ENCODE data around the gene DOP1B.
"Not testable (repeated sequence)": the region's sequence is repeated elsewhere in the genome, so short reads cannot be mapped to it uniquely, and the experiment has no call there.

Gene DOP1B

DNA sequence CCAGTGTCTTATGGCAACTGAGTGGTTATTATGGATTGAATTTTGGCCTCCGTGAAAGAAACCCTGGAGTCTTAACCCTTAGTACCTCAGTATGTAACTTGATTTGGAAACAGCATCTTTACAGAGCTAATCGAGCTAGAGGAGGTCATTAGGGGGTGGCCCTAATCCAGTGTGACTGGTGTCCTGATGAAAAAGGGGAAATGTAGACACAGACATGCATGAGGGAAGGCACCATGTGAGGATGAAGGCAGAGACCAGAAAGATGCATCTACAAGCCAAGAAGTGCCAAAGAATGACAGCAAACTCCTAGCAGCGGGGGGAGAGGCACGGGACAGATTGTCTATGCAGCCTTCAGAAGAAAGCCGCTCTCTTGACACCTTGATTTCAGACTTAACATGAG is 14.7 kb downstream of the DOP1B start:
- DNase-seq = no peak

DNA sequence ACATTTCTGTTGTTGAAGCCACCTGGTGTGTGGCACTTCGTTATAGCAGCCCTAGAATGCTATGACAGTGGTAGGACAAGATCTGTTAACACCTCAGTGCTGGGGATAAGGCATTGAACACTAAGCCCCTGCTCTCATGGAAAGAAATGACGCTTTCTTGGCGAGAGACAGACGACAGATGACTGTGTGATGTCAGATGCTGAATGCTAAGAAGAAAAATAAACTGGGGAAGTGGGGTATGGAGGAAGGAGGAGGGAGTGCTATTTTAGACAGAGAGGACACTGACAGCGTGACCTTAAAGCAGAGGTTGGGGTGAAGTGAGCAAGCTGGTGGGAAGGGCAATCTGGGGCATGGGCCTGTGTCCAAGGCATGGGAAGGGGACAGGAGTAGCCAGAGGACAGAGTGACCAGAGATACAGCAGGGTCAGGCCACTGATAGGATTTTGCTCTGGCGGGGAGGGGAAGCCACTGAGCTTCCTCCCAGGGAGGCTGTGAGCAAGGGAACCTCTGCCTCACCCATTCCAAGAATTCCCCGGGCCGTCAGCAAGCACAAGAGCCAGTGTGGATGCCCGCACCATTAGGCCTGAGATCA is 15.2 kb downstream of the DOP1B start:
- no peak for DNase-seq

DNA sequence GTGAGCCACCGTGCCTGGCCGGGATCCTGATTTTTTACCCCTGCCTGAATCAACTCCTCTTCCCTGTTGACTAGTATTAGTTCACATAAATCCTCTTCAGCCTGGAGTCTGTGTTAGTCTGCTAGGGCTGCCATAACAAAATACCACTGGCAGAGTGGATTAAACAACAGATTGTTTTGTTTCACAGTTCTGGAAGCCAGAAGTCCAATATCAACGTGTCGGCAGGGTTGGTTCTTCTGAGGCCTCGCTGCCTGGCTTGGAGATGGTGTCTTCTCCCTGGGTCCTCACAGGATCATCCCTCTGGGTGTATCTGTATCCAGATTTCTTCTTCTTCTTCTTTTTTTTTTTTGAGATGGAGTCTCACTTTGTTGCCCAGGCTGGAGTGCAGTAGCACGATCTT is 18.2 kb downstream of the DOP1B start:
- no peak for DNase-seq

DNA sequence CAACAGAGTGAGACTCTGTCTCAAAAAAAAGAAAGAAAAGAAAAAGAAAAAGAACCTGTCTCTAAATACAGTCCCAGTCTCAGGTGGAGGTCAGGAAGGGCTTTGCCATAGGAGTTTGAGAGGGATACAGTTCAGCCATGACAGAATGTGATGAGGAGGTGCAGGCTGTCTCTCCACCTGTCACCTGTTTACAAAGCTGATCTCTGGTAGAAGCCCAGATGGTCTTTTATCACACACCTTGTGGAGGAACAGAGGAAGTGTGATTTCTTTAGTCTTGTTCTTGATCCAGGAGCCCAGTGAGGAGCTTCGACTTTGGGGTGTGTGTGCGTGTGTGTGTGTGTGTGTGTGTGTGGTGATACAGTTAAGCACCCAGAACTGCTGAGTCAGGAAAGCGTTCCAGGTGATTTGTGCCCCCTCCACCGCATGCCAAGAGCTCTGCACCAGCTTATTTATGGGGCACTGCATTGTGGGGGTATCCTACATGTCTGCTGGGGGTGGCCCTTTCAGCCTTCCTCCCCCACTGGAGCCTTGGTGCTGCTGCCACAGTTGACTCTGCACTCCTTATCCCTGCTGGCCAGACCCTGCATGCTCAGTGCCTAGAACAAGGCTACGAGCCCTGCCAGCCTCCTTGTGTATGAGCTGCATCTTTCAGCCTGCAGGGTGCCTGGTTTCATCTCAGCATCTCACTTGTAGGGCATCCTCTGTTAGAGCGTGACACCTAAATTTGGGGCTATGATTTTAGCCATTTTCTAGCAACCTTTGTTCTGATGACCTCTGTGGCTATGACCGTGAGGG is 19.3 kb downstream of the DOP1B start:
- DNase-seq = peak in 1 of 5 experiments; percentile 40

DNA sequence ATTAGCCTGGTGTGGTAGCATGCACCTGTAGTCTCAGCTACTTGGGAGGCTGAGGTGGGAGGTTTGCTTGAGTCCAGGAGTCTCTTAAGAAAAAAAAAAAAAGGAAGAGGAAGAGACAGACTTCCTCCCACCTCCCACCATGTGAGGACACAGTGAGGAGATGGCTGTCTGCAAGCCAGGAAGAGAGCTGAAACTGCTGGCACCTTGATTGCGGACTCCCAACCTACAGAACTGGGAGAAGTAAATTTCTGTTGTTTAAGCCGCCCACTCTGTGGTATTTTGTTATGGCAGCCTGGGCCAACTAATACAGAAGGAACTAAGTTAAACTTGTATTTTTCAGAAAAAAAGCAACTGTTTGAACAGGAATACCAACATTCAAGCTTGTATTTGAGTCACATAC is 21.7 kb downstream of the DOP1B start:
- no peak for DNase-seq

DNA sequence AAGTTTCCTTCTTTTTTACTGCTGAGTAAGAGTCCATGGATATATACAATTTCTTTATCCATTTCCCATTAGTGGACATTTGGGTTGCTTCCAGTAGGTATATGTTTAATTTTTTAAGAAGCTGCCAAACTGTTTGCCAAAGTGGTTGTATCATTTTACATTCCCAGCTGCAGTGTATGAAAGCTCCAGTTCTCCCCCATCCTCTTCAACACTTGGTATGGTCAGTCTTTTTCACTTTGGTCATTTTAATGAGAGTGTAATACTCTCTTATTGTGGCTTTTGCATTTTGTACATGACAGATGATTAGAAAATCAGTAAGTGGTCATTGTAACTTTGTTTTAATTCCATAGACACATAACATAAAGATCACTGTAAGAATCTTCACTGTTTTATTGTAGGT is 22.5 kb downstream of the DOP1B start:
- DNase-seq = no peak

DNA sequence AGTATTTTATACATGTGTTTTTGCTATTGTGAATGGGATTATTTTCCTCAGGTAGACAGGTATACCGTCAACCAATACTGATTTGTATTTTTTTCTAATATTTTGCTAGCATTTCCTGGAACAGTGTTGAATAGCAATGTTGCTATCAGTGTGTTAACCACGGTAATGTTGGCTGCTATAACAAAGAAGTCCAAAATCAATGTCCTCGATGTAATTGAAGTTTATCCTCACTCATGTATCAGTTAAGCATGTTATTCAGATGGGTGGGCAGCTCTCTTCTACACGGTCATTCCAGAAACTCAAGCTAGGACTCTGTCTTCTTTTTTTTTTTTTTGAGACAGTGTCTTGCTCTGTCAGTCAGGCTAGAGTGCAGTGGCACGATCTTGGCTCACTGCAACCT is 24.3 kb downstream of the DOP1B start:
- no peak for DNase-seq

DNA sequence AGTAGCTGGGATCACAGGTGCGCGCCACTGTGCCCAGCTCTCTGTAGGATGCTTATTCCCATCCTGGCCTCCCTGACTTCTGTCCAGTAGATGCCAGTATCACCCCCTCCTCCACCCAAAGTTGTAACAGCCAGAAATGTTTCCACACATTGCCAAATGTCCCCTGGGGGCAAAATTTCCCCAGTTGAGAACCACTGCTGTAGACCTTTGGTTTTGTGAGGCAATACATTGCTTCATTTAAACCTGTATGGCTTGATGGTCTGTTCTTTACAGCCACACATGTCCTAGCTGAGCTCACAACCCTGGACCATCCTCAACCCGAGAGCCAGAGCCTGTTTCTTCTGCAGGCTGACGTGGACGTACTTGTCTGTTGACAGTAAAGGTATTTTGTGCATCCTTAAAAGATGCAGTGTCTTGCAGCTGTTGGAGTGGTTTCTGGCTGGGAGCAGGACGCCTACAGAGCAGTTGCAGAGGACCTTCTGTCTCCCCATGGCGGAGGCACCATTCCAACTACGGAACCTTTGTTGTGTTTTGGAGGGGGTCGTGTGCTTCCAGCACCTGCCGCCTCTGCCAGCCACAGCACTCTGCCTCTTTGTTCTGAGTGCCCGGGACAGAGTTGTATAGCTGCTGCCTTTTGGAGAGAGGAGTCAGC is 26.6 kb downstream of the DOP1B start:
- DNase-seq = no peak

DNA sequence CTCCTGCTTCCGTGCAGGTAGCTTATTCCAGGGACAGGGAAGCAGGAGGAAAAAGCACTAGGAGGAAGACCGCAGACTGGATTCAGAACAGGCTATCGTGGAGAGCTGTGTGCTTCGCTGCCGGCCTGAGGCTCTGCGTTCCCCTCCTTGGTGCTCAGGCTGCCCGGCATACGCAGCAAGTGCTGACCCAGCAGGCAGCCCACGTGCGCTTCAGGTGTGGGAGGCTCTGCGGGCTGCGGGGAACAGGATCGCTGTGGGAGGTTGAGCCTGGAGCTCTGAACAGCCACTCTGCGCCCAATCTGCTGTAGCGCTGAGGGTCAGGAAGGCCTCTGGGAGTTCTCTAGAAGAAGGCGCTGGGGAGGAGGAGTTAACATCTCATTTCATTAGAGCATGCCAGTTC is 27.9 kb downstream of the DOP1B start:
- DNase-seq = no peak

DNA sequence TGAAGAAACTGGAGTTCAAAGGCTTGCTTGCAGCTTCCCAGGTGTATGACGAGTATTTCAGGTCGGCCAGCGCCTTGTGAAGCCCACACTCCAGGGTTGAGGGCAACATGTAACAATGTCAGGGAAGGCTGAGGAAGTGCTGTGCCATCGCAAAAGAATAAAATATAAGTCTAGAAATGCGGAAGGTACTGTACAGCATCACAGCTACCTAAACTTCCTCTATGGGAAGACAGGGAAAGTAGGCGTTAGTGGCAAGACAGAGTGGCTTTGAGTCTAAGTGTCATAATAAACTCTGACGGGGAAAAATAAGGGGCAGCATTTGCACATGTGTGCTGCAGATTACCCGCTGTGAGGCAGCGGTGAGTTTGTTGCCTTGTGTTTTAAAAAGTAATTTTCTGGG is 28.9 kb downstream of the DOP1B start:
- no peak for DNase-seq

DNA sequence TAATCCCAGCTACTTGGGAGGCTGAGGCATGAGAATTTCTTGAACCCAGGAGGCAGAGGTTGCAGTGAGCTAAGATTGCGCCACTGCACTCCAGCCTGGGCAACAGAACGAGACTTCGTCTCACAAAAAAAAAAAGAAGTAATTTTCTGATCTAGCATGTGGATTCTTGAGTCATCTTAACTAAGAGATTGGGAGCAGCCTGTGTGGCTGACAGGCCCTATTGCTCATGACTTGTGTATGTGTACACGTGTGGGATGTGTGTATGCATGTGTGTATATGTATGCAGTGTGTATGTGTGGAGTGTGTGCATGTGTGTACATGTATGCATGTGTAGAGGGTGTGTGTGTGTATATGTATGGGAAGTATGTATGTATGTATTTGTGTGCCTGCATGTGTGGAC is 29.5 kb downstream of the DOP1B start:
- DNase-seq = no peak

DNA sequence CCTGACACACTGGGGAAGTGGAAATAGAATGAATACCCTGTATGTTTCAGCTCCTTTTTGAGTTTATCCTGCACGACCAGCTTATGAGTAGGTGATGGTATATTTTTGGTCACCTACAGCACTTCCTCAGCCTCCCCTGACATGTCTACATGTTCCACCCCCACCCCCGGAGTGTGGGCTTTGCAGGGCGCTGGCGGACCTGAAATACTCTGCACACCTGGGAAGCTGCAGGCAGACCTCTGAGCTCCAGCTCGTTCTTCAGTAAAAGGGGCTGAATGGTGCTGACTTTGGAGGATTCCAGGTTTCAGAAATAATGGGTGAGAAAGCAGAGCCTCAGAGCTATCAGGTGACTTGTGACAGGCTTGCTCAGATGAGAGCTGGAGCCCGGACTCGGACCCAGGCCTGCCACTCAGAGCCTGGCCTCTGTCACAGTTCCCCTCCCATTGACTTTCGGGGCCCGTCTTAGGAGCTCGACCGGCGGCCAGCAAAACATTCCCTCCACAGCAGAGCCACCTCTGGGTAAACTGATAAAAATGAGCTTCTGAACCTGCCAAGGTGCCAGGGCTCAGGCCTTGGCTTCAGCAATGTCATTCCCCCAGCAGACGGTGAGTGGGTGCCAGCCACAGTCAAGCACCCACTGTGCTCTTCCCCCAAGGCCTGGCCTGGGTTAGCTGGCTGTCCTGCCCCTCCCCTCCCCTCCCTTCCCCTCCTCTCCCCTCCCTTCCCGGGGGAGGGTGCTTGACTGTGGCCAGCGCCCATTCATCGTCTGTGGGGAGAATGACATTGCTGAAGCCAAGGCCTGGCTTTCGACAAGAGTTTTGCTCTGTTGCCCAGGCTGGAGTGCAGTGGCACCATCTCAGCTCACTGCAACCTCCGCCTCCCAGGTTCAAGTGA is 30.1 kb downstream of the DOP1B start:
- DNase-seq = no peak

DNA sequence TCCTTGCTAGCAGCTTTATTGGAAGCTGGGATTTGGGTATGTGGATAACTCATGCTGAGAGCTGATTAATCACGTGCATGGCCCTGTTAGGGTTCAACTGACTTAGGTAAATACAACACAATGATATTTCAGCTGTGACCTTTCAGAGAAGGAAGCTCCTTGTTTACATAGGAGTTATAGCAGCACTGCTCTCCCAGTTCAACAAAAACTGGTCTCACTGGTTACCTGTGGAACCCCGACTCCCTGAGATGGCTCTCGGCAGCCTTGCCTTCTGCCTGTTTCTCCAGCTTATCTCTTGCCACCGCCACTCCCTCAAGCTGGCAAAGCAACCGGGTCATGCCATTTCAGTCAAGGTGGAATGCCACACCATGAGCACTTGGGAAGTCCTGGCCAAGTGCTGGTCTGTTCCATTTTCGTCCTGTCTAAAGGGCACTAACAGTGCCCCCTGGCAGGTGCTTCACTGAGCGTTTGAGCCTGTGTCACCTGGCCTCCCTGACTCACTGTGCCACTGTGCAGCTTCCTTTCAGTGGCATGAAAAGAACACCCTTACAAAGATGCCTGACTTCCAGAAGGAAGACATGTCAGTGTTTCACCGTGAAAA is 31.6 kb downstream of the DOP1B start:
- no peak for DNase-seq

DNA sequence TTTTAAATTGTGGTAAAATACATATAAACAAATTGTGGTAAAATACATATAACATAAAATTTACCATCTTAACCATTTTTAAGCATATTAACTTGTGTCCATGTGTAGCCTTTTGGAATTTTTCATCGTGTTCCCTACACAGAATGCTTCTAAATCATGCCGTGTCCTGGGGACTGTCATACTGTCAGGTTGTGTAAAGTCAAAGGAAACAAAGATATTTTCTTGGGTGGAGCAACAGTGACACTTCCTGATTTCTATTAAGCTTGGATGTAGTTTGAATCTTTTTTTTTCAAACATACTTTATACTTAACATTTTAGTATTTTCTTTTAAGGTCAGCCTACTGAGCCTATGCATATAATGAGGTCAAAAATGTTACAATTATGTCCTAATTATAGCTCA is 32.3 kb downstream of the DOP1B start:
- DNase-seq = no peak

DNA sequence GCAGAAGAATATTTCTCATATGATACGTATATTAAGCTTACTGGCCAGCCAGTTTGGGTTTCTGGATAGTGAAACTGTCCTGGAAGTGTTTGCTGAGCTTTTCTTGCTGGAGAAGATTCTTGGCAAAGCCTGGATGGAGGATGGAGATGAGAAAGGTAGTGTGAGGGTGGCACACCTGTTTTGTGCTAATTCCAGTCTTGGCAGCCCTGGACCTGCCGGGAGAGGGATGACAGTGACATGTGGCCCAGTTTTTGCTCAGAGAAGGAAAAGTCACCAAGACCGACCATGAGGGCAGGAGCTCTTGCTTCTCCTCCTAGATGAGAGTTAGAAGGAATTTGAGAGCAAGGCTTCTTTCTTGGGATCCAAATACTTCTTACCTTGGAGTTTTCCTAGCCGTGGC is 34.1 kb downstream of the DOP1B start:
- no peak for DNase-seq

DNA sequence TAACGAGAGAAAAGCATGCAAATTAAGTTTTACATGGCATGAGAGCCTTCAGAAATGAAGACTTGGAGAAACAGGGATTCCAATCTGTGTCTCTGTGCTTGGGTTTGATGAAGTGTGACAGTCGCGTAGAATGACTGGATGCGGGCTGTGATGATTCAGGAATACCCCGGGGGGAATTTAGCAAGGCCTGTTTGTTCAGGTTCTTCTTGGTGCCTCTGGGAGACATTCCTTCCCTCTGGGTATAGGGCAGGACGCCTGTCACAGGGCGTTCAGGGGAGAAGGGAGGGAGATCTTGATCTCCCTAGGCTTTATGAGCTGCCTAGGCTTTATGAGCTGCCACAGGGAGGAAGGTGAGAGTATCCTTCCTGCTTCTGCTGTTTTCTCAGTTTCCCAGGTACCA is 36.6 kb downstream of the DOP1B start:
- no peak for DNase-seq

DNA sequence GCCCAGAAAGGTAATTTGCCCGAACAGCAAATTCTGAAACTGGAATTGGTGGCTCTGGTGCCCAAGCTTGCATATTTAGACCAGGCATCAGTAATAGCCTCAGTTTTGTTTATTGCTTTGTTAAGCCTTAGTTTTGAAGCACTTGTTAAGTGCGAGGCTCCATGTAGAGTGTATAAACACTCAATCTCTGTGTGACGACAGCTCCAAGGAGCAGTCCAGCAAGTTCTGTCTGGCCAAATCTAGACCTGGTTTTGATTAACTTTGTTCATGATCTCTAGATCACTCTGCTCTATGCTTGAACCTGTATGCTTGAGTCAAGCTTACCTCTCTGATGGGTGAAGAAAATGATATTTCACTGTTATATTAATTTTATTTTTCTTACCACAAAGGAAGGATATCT is 37.4 kb downstream of the DOP1B start:
- DNase-seq = no peak

DNA sequence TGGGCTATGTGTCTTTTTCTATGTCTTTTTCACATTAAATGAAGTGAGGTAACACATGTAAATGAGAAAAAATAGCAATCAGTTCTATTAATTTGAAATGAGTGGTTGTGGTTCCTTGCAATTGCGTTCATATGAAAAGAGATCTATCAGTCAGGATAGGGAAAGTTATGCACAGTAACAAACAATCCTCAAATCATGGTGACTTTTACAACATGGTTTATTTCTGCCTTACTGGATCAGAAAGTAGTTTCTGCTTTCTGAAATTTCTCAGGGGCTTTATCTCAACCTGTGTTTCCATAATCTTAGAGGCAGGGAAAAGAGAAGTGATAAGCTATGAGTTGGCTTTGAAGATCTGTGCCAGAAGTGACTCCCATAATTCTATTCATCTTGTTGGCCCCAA is 39.0 kb downstream of the DOP1B start:
- DNase-seq = no peak

DNA sequence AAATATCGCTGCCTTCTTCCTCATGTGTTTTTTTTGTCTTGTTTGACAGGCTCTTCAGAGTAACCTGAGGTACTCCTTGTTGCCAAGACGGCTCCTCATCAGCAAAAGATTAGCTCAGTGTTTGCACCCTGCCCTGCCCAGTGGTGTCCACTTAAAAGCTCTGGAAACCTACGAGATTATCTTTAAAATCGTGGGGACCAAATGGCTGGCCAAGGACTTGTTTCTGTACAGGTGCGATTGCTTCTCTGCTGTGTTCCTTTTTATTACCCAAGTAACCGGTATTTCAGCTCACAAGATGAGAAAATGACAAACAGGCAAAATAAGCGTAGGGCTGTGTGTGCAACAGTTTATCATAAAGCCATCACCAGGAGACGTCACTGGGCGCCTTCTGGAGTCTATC is 42.4 kb downstream of the DOP1B start:
- no peak for DNase-seq

DNA sequence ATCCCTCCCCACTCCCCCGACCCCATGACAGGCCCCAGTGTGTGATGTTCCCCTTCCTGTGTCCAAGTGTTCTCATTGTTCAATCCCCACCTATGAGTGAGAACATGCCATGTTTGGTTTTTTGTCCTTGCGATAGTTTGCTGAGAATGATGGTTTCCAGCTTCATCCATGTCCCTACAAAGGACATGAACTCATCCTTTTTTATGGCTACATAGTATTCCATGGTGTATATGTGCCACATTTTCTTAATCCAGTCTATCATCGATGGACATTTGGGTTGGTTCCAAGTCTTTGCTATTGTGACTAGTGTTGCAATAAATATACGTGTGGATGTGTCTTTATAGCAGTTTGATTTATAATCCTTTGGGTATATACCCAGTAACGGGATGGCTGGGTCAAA is 43.0 kb downstream of the DOP1B start:
- not testable (repeated sequence) for DNase-seq

DNA sequence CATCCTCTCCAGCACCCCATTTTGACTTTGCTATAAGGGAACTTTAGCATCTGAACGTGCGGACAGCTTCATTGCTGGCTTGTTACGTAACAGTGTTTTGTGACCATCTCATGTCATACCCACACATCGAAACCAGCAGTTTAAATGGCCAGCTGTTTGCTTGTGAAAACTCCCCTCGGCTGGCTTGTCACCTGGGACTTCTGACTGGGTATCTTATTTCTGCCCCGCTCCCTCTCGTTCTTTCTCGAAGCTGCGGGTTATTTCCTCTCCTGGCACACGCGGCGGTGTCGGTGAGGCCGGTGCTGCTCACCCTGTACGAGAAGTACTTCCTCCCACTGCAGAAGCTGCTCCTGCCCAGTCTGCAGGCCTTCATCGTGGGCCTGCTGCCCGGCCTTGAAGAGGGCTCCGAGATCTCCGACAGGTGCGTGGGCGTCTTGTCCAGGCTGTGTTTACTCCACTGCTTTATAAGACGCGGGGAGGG is 43.5 kb downstream of the DOP1B start:
- DNase-seq = no peak

DNA sequence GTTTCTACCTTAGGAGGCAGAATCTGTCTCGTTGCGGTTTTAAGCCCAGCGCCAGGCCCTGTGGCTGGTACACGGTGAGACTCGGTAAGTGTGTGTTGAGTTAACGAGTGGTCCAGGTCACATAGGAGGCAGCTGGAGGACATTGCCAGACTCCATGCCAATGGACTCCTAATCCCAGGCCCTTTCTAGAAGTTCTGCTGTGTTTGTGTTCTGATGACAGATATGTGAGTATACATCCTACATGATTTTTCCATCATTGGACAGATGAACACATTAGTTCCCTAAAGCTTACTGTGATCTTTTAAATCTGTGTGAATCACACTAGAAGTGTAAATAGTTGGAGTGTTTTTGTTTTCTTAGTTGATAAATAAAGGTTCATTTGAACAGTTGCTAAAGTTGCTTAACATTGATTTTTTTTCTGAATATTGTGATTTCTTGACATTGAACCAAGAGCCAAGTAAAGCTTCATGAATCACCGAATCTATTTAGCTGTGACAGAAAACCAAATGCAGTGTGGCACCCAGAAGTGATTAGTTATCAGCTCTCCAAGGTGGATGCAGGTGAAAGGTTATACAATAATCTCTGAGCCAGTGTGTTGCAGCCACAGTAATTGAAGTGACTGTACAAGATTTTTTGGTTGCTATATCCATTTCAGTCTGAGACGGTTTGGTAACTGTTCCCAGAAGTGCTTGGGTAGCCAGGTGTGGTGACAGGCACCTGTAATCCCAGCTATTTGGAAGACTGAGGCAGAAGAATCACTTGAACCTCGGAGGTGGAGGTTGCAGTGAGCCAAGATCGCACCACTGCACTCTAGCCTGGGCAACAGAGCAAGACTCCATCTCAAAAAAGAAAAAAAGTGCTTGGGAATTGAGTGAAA is 46.3 kb downstream of the DOP1B start:
- peak in 1 of 5 experiments; percentile 17 for DNase-seq

Measured in T-helper 2 cell (primary cell).